RPMI8226 (cell line): ENCODE measurements around the gene IQGAP2.
"Not testable (repeated sequence)": the region's sequence is repeated elsewhere in the genome, so short reads cannot be mapped to it uniquely, and the experiment has no call there.

Experiments used
- DNase-seq: peaks from one replicate; pipeline ENCODE4 v3.0.0-alpha.2; 2015

IQGAP2 gene

DNA sequence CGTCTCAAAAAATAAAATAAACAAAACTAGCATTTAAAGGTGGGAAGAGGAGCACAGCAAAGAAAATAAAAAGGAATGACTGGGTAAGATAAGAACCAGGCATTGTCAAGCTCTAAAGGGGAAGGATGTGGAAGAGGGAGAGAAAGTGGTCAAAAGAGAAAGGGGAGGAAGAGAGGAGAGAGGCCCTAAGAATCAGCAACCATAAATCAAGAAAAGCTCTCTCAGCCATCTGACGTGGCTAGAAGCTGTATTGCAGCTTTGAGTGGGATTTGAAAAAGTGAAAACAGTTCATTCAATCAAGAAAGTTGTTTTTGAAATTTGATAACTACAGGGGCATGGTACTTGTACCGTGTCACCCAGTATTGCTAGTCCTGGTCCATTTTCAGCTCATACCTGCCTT is 267.4 kb downstream of the IQGAP2 start:
- DNase-seq = no peak

DNA sequence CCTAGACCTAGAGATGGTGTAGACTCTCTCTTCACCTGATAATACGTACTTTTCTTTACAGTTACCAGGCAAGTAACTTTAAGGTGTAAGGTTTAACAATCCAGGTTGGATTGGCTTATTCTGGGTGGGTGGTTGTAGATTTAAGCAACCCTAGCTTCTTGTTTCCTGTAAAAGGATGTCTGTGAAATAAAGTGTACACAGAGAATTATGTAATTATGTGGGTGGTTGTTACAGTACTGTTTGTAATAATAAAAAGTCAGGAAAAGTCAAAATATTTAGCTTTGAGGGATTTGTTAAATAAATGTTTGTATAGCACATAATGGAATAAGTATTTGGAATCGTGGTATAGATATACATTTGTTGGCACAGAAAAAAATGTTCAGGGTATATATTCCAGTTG is 269.2 kb downstream of the IQGAP2 start:
- DNase-seq = no peak

DNA sequence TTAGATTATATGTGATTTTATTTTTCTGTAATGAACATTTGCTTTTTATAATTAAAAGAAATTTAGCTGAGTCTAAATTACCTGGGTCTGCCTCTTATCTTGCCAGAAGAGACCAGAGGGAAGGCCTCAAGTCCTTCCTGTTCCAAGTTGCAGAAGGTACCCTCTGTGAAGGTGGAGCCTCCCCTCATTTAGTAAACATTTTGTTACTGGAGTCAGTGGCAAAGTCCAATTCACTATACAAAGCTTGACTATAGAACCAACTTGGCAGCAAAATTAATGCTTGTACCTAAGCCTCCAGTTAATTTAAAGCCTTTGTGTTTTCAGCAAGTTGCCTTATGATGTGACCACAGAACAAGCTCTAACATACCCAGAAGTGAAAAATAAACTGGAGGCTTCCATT is 270.0 kb downstream of the IQGAP2 start:
- no peak for DNase-seq

DNA sequence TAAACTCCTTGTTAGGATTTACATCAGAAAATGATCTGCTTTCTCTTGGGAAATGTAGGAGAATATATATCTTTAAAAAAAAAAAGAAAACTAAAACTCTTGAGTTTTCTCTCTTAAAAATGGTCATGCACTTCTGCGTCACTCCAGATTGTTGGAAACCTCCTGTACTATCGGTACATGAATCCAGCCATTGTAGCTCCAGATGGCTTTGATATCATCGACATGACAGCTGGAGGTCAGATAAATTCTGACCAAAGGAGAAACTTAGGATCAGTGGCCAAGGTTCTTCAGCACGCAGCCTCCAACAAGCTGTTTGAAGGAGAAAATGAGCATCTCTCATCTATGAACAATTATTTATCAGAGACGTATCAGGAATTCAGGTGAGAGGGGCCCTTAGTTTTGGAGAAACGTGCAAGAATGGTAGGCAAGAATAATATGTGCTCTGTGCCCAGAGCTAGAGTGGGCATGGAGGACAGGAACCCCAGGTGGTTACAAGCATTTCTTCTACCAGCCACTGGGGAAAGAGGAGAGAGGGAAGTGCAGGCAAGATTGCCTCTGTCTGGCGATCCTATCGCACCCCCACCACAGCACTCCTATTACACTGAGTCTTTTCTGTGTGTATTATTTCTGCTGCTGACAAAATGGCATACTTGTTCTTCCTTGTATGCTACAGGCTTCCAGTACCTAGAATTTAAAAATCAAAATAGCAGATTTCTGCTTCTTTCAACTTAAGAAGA is 271.4 kb downstream of the IQGAP2 start:
- no peak for DNase-seq

DNA sequence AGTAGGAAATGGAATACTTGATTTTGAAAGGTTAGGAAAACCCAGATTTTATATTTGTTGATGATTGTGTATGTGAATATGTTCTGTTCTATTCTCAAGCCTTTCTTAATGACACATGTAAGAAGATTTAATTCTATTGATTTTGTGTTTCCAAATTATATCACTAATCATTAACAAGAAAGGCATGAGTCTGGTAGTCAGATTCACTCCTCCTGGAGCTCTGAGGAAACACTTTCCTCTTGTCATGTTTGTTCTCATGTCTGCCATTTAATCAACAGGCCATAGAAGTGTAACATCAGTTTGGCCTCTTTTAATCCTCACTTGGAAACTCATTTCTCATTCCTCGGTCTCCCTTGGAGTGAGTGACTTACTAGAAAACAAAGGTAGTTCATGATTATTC is 272.3 kb downstream of the IQGAP2 start:
- DNase-seq = no peak

DNA sequence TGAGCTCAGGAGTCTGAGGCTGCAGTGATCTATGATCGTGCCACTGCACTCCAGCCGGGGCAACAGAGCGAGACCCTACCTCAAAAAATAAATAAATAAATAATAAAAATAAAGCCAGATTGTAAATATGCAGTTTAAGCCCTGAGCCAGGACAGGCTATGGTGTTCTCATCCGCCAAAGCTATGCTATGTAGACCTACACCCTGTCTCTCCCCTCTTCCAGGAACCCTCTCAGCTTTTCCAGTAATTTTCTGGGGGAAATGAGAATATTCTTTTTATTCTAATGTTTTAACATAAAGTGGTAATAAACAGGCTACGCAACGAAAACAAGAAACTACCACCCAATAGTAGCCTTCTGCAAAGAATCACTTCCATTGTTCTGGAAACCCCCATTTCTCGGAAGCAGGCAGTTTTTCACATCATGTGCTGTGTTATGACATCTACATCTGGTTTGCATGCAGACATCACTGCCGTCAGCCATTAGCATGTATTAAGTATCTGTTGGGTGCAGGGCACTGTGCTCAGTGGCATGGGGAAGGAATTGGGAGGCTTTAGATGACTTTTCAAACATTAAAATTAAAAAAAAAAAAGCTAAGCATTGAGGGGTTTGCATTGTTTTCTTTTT is 274.9 kb downstream of the IQGAP2 start:
- no peak for DNase-seq

DNA sequence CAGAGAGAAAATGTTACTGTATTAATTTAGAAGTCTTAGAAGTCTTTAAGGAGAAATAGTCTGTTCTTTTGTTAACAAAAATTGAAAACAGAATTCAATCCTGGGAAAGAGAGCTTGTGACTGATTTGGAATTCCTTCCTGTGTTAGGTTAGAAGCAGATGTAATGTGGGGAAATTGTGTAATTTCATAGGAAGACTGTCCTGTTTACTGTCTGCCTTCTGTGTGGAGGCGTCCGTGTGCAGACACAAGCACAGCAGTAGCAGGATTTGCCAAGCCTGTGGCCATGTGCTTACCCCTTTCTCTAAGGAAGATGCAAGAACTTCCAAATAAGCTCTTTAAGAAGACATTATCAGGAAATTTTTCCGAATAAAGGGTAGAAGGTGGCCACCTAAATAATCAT is 276.1 kb downstream of the IQGAP2 start:
- no peak for DNase-seq

DNA sequence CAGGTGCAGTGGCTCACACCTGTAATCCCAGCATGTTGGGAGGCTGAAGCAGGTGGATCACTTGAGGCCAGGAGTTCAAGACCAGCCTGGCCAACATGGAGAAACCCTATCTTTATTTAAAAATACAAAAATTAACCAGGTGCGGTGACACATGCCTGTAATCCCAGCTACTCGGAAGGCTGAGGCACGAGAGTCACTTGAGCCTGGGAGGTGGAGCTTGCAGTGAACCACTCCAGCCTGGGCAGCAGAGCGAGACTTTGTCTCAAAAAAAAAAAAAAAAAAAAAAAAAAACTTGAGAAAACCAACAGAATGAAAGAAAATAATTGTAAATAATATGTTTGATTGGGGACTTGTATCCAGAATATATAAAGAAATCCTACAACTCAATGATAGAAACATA is 277.7 kb downstream of the IQGAP2 start:
- DNase-seq = not testable (repeated sequence)

DNA sequence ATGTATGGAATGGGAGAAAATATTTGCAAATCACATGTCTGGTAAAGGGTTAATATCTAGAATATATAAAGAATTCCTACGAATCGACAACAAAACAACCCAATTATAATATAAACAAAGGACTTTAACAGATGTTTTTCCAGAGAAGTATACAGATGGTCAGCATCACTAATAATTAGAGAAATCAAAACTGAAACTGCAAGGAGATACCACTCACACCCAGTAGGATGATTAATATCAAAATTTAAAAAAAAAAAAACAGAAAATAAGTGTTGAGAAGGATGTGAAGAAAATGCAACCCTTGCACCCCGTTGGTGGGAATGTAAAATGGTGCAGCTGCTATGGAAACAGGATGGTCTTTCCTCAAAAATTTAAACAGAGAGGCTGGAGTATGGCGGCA is 278.2 kb downstream of the IQGAP2 start:
- no peak for DNase-seq

DNA sequence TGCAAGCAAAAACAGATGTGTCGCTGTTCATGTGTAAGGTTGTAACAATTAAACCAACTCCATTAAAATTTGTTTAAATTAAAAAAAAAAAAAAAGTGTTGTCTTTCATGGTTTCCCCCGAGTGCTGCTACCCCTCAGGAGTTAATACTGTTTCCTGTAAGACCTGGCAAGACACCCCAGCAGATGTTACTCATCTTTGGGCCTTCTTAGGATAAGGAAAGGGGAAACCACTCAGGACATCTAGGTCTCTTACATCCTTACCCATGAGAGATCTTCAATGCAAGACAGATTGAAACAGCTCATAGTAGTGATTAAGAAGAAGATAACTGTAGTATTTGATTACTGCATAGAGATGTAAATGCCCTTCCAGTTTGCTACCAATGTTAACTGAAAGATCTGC is 279.3 kb downstream of the IQGAP2 start:
- DNase-seq = no peak

DNA sequence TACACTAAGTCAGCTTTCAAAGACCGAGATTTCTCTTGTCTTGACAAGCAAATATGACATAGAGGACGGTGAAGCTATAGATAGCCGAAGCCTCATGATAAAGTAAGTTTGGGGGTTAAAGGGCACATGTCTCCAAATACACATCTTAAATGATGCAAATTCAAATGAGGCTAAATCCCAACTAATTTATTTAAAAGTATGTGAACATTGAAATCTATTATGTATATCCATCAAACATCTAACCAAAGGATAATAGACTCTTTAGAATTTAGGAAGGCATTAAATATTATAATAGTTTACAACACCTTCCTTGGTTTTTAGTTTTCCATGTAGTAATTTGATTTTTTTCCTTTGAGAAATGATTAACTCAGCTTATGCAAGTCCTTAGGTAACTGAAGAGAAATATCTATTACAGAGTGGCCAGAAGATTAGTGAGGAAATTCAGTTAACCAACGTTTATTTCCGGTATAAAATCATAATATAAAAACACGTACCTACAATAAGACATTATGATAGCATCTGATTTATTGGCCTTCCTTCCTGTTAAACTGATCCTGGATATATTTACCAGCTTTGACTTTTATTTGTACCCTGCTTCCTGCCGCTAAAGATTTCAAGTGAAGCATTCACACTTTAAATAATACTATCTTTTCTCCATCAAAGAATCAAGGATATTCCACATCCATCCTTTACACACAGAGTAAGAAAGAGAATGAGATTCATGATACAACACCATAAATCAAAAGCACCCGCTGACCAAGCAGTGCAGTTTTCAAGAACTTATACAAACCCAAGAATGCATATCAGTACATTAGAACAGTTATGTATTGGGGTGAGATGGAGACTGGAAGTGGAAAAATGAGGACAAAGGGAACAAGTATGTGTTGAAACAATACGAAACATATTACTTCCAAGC is 281.0 kb downstream of the IQGAP2 start:
- DNase-seq = no peak

DNA sequence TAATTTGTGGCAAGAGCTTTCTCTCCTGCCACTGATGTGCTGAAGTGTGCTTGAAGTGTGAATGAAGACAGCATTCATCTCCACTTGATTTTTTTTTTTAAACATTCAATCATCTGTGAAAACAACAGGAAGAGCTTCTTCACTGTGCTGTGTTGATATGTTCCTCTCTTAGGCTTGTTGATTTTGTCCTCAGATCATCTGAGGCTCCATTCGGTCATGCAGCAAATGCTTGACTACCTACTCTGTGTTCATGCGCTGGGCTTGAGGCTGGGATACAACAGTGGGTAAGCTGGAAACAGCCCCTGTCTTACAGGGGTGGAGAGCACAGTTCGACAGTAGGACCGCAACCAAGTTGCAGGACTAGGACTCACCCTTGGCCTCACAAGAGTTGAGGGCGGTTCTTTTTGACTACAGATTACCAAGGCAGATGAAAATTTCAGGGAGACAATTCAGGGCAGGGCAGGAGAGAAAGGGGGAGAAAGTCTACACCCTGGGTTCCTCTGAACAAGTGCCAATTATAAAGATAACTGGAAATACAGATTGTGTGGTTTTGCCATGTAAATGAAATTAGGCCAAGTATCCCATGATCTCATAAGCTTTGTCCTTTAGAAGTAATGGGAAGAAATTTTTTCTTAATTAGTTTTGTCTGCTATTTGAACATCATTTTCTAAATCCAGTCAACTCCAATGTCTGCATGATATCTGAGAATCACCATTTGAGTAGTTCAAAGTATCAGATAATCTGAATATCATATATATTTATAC is 281.9 kb downstream of the IQGAP2 start:
- DNase-seq = no peak

DNA sequence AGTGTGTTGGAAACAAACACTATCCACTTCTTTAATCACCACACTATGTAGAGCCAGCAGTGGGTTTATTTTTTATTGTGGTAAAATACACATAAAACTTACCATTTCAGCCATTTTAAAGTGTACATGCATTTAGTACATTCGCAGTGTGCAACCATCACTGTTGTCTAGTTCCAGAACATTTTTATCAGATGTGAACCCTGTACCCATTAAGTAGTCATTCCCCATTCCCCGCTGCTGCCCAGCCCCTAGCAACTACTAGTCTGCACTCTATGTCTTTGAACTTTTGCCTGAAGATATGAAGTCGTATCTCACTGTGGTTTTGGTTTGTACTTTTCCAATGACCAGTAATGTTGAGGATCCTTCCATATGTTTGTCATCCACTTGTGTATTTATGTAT is 282.6 kb downstream of the IQGAP2 start:
- no peak for DNase-seq

DNA sequence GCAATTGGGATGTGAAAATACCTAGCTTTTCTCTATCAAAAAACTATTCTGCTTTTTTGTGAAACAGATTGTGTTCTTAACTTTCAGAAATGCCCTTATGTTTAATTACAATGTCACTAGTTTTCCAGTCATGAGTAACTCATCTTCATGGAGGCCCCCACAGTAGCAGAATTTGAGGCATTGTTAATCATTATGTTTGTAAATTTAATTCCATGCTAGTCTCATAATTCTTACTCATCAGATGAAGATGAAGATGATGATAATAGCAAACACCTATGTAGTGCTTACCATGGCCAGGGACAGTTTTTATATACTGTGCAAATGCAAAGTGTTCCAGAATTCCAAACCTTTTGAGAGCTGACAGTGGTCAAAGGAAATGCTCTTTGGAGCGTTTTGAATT is 285.1 kb downstream of the IQGAP2 start:
- no peak for DNase-seq

DNA sequence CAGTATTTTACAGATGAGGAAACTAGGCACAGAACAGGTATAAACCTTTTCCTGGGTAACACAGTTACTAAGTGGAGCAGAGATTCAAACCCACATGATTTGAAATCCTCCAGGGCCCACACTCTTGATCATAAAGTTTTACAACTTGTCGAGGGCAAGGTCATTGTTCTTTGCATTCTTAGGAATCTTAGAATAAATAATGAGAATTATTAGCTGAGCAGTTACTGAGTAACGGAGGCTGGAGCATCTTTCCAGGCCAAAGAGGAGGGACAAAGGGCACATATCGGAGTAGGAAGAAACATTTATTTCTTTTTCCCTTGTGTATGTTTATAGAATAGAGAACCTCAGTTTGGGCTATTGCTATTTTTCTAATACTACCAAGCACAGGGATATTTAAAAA is 285.8 kb downstream of the IQGAP2 start:
- DNase-seq = no peak

DNA sequence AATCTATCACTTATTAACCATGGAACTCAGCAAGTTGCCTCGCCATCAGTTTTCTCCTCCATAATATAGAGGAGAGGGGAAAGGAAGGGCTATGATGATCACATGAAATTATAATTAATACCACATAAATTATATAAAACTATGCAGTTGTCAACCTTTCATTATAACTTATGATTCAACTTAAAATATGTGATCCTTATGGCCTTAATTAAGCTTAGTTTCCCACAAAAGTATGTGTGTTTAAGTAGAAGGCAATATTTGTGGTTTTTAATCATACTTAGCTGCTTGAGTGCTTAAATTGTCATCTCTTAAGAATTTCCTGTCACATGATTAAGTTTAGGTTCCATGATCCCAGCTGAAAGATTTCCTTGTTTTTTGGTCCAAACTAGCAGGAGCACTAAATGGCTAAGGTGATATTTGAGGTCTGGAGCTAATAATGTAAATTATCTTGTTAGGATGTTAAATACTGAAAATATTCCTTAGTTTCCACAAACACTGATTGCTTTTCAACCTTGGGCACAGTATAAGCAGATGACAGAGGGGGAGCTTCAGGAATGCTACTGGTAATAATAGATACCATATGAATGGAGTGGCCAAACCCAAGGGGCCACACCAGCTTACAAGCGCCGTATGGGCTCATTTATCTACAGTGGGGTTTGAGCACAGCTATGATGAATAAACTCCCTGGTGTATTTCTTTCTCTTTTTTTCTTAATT is 286.4 kb downstream of the IQGAP2 start:
- no peak for DNase-seq

DNA sequence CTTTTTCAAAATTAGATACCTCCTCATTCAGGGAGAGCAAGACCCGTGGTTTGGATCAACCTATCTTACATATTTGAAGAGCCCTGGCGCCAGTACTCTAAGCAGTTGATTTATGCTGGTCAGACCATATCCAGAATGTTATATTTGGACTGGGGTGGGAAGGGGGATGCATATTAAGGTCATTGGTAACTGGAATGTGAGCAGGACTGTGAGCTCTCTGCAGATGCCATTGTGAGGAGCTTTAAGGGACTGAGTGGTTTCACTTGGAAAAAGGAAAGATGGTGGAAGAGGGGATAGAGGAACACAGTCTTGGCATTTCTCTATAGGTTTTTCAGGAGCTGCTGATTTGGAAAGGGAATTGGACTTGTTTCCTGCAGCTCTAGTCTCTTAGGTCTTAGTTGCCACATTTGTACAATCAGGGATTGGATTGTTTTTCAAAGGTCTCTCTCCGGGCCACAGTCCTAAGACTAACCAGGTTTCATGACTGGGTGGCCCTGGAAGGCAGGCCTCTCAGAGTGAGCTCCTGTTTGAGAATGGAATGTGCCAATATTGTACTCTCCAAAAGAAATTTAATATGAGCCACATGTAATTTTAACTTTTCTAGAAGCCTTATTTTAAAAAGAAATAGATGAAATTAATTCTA is 287.1 kb downstream of the IQGAP2 start:
- DNase-seq = no peak

DNA sequence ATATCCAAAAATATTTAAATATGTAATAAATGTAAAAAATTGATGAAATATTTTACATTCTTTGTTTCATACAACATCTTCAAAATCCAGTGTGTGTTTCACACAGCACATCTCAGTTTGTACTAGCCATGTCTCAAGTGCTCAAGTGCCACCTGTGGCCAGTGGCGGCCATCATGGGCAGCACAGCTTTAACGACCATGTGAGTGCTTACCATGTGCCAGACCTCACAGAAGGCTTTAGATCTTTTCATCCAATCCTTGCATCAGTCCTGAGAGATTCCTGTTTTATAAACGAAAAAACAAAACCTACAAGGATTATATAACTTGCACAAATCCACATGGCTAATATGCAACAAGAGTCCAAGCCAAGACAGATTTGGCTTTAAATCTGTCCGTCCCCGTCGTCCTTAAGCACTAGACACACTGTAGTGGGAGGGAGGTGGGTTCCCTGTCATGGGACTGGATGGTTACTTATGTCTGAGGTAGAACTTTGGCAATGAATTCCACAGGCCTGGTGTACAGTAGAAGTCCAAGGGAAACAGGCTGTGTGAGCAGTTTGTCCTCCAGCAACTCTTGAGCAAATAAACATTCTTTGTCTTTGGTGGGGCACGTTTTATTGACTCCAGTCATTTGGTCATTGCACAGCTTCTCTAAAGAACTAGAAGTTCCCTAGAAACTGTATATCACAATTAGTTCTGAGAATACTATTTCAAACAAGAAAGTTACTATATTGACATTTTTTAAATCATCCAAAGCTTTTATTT is 287.8 kb downstream of the IQGAP2 start:
- DNase-seq = no peak

DNA sequence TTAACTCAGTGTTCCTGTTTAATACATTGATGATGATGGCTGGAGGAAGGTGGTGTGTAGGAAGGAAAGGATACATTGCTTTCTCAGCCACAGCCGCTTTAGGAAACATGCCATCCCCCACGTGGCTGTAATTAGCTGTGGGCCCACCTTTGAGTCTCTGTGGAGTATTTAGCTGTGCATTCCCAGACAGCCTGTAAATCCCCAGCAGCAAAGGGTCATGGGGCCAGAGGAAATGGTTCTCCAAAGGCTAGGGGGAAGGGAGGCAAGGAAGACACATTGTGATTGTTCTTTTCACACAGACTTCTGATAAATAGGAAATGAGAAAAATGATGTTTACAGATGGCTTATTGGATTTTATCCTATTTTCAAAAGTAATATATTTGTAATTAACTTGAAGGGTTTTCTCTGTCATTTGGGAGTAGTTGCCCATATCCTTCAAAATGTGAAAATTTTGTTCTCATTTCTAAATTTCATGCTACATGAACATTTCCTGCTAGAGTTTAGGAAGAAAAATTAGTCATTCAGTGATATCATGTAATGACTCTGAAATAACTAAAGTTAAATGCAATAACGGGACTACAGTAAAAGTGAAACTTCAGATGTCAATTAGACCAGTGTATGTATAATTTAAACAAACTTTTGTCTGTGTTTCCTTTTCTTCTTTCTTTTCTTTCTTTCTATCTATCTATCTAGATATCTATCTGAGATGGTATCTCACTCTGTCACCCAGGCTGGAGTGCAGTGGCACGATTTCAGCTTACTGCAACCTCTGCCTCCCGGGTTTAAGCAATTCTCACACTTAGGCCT is 288.6 kb downstream of the IQGAP2 start:
- DNase-seq = no peak

DNA sequence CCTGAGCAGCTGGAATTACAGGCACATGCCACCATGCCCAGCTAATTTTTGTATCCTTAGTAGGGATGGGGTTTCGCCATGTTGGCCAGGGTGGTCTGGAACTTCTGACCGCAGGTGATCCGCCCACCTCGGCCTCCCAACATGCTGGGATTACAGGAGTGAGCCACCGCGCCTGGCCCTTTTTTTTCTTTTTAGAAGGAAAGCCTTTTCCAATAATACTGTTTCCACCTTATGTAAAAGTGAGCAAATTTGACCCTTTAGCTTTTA is 289.1 kb downstream of the IQGAP2 start:
- no peak for DNase-seq

DNA sequence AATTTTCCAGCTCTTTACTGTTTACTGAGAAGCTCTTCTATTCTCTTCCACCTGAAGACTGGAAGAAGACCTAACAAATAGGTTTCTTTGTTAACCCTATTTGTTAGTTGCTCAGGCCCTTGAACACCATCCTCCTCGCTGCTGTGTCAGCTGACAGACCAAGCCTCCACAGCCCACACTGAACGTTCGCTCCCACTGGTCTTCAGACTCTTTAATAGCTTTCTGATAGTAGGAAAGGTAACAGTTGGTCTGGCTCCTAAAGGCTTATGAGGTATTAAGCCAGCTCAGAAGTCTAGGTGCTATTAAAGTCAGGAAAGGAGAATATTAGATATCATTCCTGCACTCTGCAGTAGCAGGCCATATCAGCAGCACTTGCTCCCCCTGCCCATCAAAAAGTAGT is 289.6 kb downstream of the IQGAP2 start:
- DNase-seq = no peak
